Measurements from ENCODE around the gene NCKAP5. TPM values are rescaled to one million over a fixed set of nuclear protein-coding genes. Genes with fewer than 3 reads are reported as not detected.

NCKAP5 gene
- polyA plus RNA-seq, 1 experiment: 16.6 TPM

GRCh38 chr2:132929786-132930185 is 638.5 kb downstream of the NCKAP5 start:
- H3K4me3 ChIP-seq (ENCODE audit: low read depth, low read length): no peak overlapping the region
- POLR2A ChIA-PET: no interaction called here
- CTCF ChIA-PET: no interaction called here
- no peak for TF ChIP-seq CTCF (IDR thresholded peaks at IDR 0.05; ENCODE audit: low read depth, low read length)
- no peaks in the 10 kb centered on the region for H3K9me3 ChIP-seq (ENCODE audit: control insufficient read depth, insufficient read depth, low read length)
- DNase-seq (ENCODE audit: low read depth, low spot score): no peak
- H3K27me3 ChIP-seq (ENCODE audit: control insufficient read depth, insufficient read depth, low read length): no peaks in the 10 kb centered on the region
- H3K27ac ChIP-seq (ENCODE audit: low read depth, low read length): no peak overlapping the region

- CTCF ChIA-PET: interaction anchor here (0.7 to 1.4 kb wide), 2 partner anchors 11 to 377 kb away, joined by 3 to 4 read pairs; no protein-coding TSS in a partner anchor
Measured at GRCh38 chr2:132923787-132924186, 644.5 kb downstream of the NCKAP5 start.

GRCh38 chr2:132915812-132916549 is 652.3 kb downstream of the NCKAP5 start:
- no peak for TF ChIP-seq CTCF (IDR thresholded peaks at IDR 0.05; ENCODE audit: low read depth, low read length)
- no peaks in the 10 kb centered on the region for H3K27me3 ChIP-seq (ENCODE audit: control insufficient read depth, insufficient read depth, low read length)
- ChIA-PET POLR2A (no interaction called here), CTCF (no interaction called here)
- H3K27ac ChIP-seq (ENCODE audit: low read depth, low read length): no peak overlapping the region
- no peaks in the 10 kb centered on the region for H3K9me3 ChIP-seq (ENCODE audit: control insufficient read depth, insufficient read depth, low read length)
- no peak for DNase-seq (ENCODE audit: low read depth, low spot score)
- H3K4me3 ChIP-seq (ENCODE audit: low read depth, low read length): no peak overlapping the region

More at GRCh38 chr2:132923787-132924186, 644.5 kb downstream of the NCKAP5 start:
- TF ChIP-seq CTCF (IDR thresholded peaks at IDR 0.05; ENCODE audit: low read depth, low read length): no peak
- DNase-seq (ENCODE audit: low read depth, low spot score): peak; percentile 70
- no peaks in the 10 kb centered on the region for H3K9me3 ChIP-seq (ENCODE audit: control insufficient read depth, insufficient read depth, low read length)
- H3K27ac ChIP-seq (ENCODE audit: low read depth, low read length): no peak overlapping the region
- H3K27me3 ChIP-seq (ENCODE audit: control insufficient read depth, insufficient read depth, low read length): no peaks in the 10 kb centered on the region
- no peak overlapping the region for H3K4me3 ChIP-seq (ENCODE audit: low read depth, low read length)
- POLR2A ChIA-PET: interaction anchor here (0.6 kb wide), 1 partner anchor 129 kb away, joined by 3 read pairs; no protein-coding TSS in a partner anchor

GRCh38 chr2:132911726-132912724 is 656.2 kb downstream of the NCKAP5 start:
- ChIA-PET POLR2A (no interaction called here), CTCF (interaction anchor here (0.7 kb wide), 1 partner anchor 12 kb away, joined by 3 read pairs; no protein-coding TSS in a partner anchor)
- Histone ChIP-seq H3K27ac (ENCODE audit: low read depth, low read length) (no peak overlapping the region), H3K9me3 (ENCODE audit: control insufficient read depth, insufficient read depth, low read length) (no peaks in the 10 kb centered on the region), H3K27me3 (ENCODE audit: control insufficient read depth, insufficient read depth, low read length) (no peaks in the 10 kb centered on the region), H3K4me3 (ENCODE audit: low read depth, low read length) (no peak overlapping the region)
- no peak for TF ChIP-seq CTCF (IDR thresholded peaks at IDR 0.05; ENCODE audit: low read depth, low read length)
- DNase-seq (ENCODE audit: low read depth, low spot score): peak; percentile 33

Measured in AG04450 (cell line).